ENCODE measurements around the gene ZMYND12. TPM values are rescaled to one million over a fixed set of nuclear protein-coding genes. Genes with fewer than 3 reads are reported as not detected.

Gene ZMYND12
- total and polyA plus RNA-seq, 10 donors = 0.46 to 4.3 (median 1.3) TPM; not detected in 1

- no peaks in the 10 kb centered on the region for H3K36me3 ChIP-seq
- H3K4me1 ChIP-seq = no peaks in the 10 kb centered on the region
- DNase-seq = no peak
- intact Hi-C loops (cut with DNase I; ENCODE audit: low total_unique reads) = loop anchor here (10.0 kb wide), 1 partner anchor 235 kb away; no protein-coding TSS in a partner anchor
- H3K4me3 ChIP-seq = no peak overlapping the region
- no peaks in the 10 kb centered on the region for H3K27me3 ChIP-seq (replicated peaks in 1 of 7)
- H3K27ac ChIP-seq = no peak overlapping the region
- TF ChIP-seq POLR2A (IDR thresholded peaks at IDR 0.05) = no peak
- TF ChIP-seq POLR2AphosphoS5 (IDR thresholded peaks at IDR 0.05) = no peak
- H3K9me3 ChIP-seq = no peaks in the 10 kb centered on the region
- 67 to 91% (median 83%) methylated on average over 8 to 10 of the region's 10 CpGs for WGBS, 5 donors
Observed at GRCh38 chr1:42399315-42400100, 56.3 kb downstream of the ZMYND12 start.

- Histone ChIP-seq H3K27me3 (replicated peaks in 1 of 7) (peaks cover 0 to 10% (median 0%) of the 10 kb centered on the region in 7 donors), H3K4me3 (no peak overlapping the region), H3K9me3 (no peaks in the 10 kb centered on the region), H3K4me1 (no peaks in the 10 kb centered on the region), H3K36me3 (no peaks in the 10 kb centered on the region), H3K27ac (no peak overlapping the region)
- intact Hi-C loops (cut with DNase I; ENCODE audit: low total_unique reads) = no loop called here
- WGBS, 5 donors = 65 to 77% (median 71%) methylated on average over 2 of the region's 2 CpGs
- TF ChIP-seq POLR2A (IDR thresholded peaks at IDR 0.05) (no peak), CTCF (IDR thresholded peaks at IDR 0.05 in 8 of 11, conservative IDR thresholded peaks at IDR 0.05 in 3 of 11) (no peak), POLR2AphosphoS5 (IDR thresholded peaks at IDR 0.05) (no peak)
- no peak for DNase-seq
Observed at GRCh38 chr1:42392967-42393848, 62.6 kb downstream of the ZMYND12 start.

GRCh38 chr1:42392255-42392654 is 63.6 kb downstream of the ZMYND12 start:
- no peak overlapping the region for H3K27ac ChIP-seq
- 67 to 85% (median 71%) methylated on average over 2 of the region's 2 CpGs for WGBS, 5 donors
- H3K4me1 ChIP-seq = no peaks in the 10 kb centered on the region
- H3K27me3 ChIP-seq (replicated peaks in 1 of 7) = peaks cover 0 to 10% (median 0%) of the 10 kb centered on the region in 7 donors
- no peak for TF ChIP-seq POLR2A (IDR thresholded peaks at IDR 0.05)
- no peak for TF ChIP-seq POLR2AphosphoS5 (IDR thresholded peaks at IDR 0.05)
- TF ChIP-seq CTCF (IDR thresholded peaks at IDR 0.05 in 8 of 11, conservative IDR thresholded peaks at IDR 0.05 in 3 of 11) = no peak
- intact Hi-C loops (cut with DNase I; ENCODE audit: low total_unique reads) = no loop called here
- H3K4me3 ChIP-seq = no peak overlapping the region
- H3K9me3 ChIP-seq = no peaks in the 10 kb centered on the region
- DNase-seq = no peak
- no peaks in the 10 kb centered on the region for H3K36me3 ChIP-seq

GRCh38 chr1:42386051-42386450 is 69.8 kb downstream of the ZMYND12 start:
- 89 to 97% (median 96%) methylated on average over 6 of the region's 6 CpGs for WGBS, 5 donors
- intact Hi-C loops (cut with DNase I; ENCODE audit: low total_unique reads) = no loop called here
- Histone ChIP-seq H3K27ac (no peak overlapping the region), H3K4me1 (peaks cover 0 to 6% (median 4%) of the 10 kb centered on the region in 6 donors), H3K27me3 (replicated peaks in 1 of 7) (peaks cover 0 to 58% (median 17%) of the 10 kb centered on the region in 7 donors), H3K9me3 (no peaks in the 10 kb centered on the region), H3K36me3 (no peaks in the 10 kb centered on the region), H3K4me3 (no peak overlapping the region)
- DNase-seq = no peak
- TF ChIP-seq POLR2A (IDR thresholded peaks at IDR 0.05) = no peak
- TF ChIP-seq POLR2AphosphoS5 (IDR thresholded peaks at IDR 0.05) = no peak
- no peak for TF ChIP-seq CTCF (IDR thresholded peaks at IDR 0.05 in 8 of 11, conservative IDR thresholded peaks at IDR 0.05 in 3 of 11)

Measured in spleen (tissue), 11 donors.